MM.1S (cell line): ENCODE measurements around the gene RREB1.

Experiments used
- DNase-seq: peaks from one replicate; pipeline ENCODE4 v3.0.0-alpha.2; 2015
- H2AFZ ChIP-seq: fragments of 300-600 bp; sonication (generic); 2 replicates; pipeline ENCODE4 v1.6.0; 2016; ENCODE audit warnings: antibody characterized with exemption, low read length
- H3F3A ChIP-seq: fragments of 300-600 bp; sonication (generic); 2 replicates; pipeline ENCODE4 v1.6.1; 2016; ENCODE audit warnings: mild to moderate bottlenecking, antibody characterized with exemption, low read length, moderate library complexity, mixed read lengths; ENCODE audit not compliant: insufficient read depth
- H3K27ac ChIP-seq: fragments of 300-600 bp; sonication (generic); 2 replicates; pipeline ENCODE4 v1.5.1; 2016; ENCODE audit warnings: mild to moderate bottlenecking, low read length
- H3K27me3 ChIP-seq: fragments of 300-600 bp; sonication (generic); replicated peaks from 2 replicates; pipeline ENCODE4 v1.6.0; 2016; ENCODE audit warnings: low read length; ENCODE audit not compliant: insufficient read depth
- H3K36me3 ChIP-seq: fragments of 300-600 bp; sonication (generic); replicated peaks from 2 replicates; pipeline ENCODE4 v1.6.1; 2016; ENCODE audit warnings: mild to moderate bottlenecking, low read length, mixed read lengths; ENCODE audit not compliant: insufficient read depth
- H3K4me1 ChIP-seq: fragments of 300-600 bp; sonication (generic); 2 replicates; pipeline ENCODE4 v1.6.1; 2016; ENCODE audit warnings: low read length, mixed read lengths
- H3K4me2 ChIP-seq: fragments of 300-600 bp; sonication (generic); 2 replicates; pipeline ENCODE4 v1.6.0; 2016; ENCODE audit warnings: low read depth, low read length
- H3K4me3 ChIP-seq: fragments of 300-600 bp; sonication (generic); 2 replicates; pipeline ENCODE4 v1.5.1; 2016; ENCODE audit warnings: low read length, mixed read lengths
- H3K79me2 ChIP-seq: fragments of 300-600 bp; sonication (generic); 2 replicates; pipeline ENCODE4 v1.6.1; 2016; ENCODE audit warnings: mixed run types, low read length, mixed read lengths
- H3K9ac ChIP-seq: fragments of 300-600 bp; sonication (generic); 2 replicates; pipeline ENCODE4 v1.6.1; 2016; ENCODE audit warnings: low read length, mixed read lengths
- H3K9me2 ChIP-seq: fragments of 300-600 bp; sonication (generic); replicated peaks from 2 replicates; pipeline ENCODE4 v1.6.1; 2016; ENCODE audit warnings: mild to moderate bottlenecking, low read length, mixed read lengths; ENCODE audit not compliant: insufficient read depth
- H3K9me3 ChIP-seq: fragments of 300-600 bp; sonication (generic); replicated peaks from 2 replicates; pipeline ENCODE4 v1.6.1; 2016; ENCODE audit warnings: mild to moderate bottlenecking, low read length, mixed read lengths; ENCODE audit not compliant: insufficient read depth
- H4K20me1 ChIP-seq: fragments of 300-600 bp; sonication (generic); 2 replicates; pipeline ENCODE4 v1.6.1; 2016; ENCODE audit warnings: mild to moderate bottlenecking, low read length, moderate library complexity, mixed read lengths; ENCODE audit not compliant: insufficient read depth
- CTCF ChIP-seq: fragments of 300-600 bp; sonication (generic); IDR thresholded peaks from 2 replicates; pipeline ENCODE4 v1.5.1; 2016; ENCODE audit warnings: antibody characterized with exemption, low read length, mixed read lengths
- EZH2 ChIP-seq: fragments of 300-600 bp; sonication (generic); optimal IDR thresholded peaks from 2 replicates; pipeline ENCODE3; 2017; ENCODE audit warnings: low read depth, mild to moderate bottlenecking, antibody characterized with exemption, low read length, mixed read lengths
- EZH2phosphoT487 ChIP-seq: fragments of 300-600 bp; sonication (generic); IDR thresholded peaks from 2 replicates; pipeline ENCODE4 v1.6.1; 2018; ENCODE audit warnings: antibody characterized with exemption, low read length

RREB1 gene

GRCh38 chr6:7073082-7073820 is 34.5 kb upstream of the RREB1 start:
- no peaks in the 10 kb centered on the region for H3K9me2 ChIP-seq
- H3K9ac ChIP-seq = no peak overlapping the region
- no peaks in the 10 kb centered on the region for H3K36me3 ChIP-seq
- H4K20me1 ChIP-seq = no peaks in the 10 kb centered on the region
- TF ChIP-seq CTCF = no peak
- TF ChIP-seq EZH2 = no peak
- no peak for TF ChIP-seq EZH2phosphoT487
- peaks cover 12% of the 10 kb centered on the region for H3F3A ChIP-seq
- H3K27ac ChIP-seq = no peak overlapping the region
- no peak overlapping the region for H3K4me3 ChIP-seq
- peaks cover 5% of the 10 kb centered on the region; the same call in 1 of the 2 replicates for H3K4me1 ChIP-seq
- H3K4me2 ChIP-seq = peak overlapping the region; percentile 47; the same call in 1 of the 2 replicates
- no peaks in the 10 kb centered on the region for H3K9me3 ChIP-seq
- H2AFZ ChIP-seq = no peak overlapping the region
- no peak for DNase-seq
- peaks cover 40% of the 10 kb centered on the region for H3K27me3 ChIP-seq
- H3K79me2 ChIP-seq = no peaks in the 10 kb centered on the region

GRCh38 chr6:7073821-7074525 is 33.8 kb upstream of the RREB1 start:
- Histone ChIP-seq H3K9ac (no peak overlapping the region), H3K4me1 (peaks cover 5% of the 10 kb centered on the region; the same call in 1 of the 2 replicates), H2AFZ (no peak overlapping the region), H3K27me3 (peaks cover 40% of the 10 kb centered on the region), H4K20me1 (no peaks in the 10 kb centered on the region), H3K36me3 (no peaks in the 10 kb centered on the region), H3K79me2 (no peaks in the 10 kb centered on the region), H3K4me3 (no peak overlapping the region), H3K4me2 (peak overlapping the region; percentile 47), H3K27ac (no peak overlapping the region), H3F3A (peaks cover 12% of the 10 kb centered on the region), H3K9me3 (no peaks in the 10 kb centered on the region), H3K9me2 (no peaks in the 10 kb centered on the region)
- DNase-seq = peak; percentile 86
- TF ChIP-seq EZH2phosphoT487 (no peak), EZH2 (no peak), CTCF (no peak)

GRCh38 chr6:7074870-7075269 is 32.9 kb upstream of the RREB1 start:
- H3K9me2 ChIP-seq = no peaks in the 10 kb centered on the region
- H3K9me3 ChIP-seq = no peaks in the 10 kb centered on the region
- H2AFZ ChIP-seq = no peak overlapping the region
- peaks cover 40% of the 10 kb centered on the region for H3K27me3 ChIP-seq
- H3K4me3 ChIP-seq = no peak overlapping the region
- no peak overlapping the region for H3K4me2 ChIP-seq
- no peaks in the 10 kb centered on the region for H4K20me1 ChIP-seq
- no peak overlapping the region for H3K27ac ChIP-seq
- H3K36me3 ChIP-seq = no peaks in the 10 kb centered on the region
- DNase-seq = no peak
- no peak overlapping the region for H3K9ac ChIP-seq
- H3F3A ChIP-seq = peaks cover 12% of the 10 kb centered on the region
- TF ChIP-seq EZH2phosphoT487 (no peak), CTCF (no peak), EZH2 (no peak)
- no peaks in the 10 kb centered on the region for H3K79me2 ChIP-seq
- H3K4me1 ChIP-seq = peaks cover 5% of the 10 kb centered on the region; the same call in 1 of the 2 replicates
